AG04450 (cell line): ENCODE data around the gene ZFTA. TPM values are rescaled to one million over a fixed set of nuclear protein-coding genes. Genes with fewer than 3 reads are reported as not detected.

Experiments used
- CTCF ChIA-PET: fragments of 300-600, 350-600 bp; formaldehyde crosslinking; extraction: SDS; loops from one replicate; lab custom pipeline; 2022; ENCODE audit warnings: antibody characterized with exemption, inconsistent platforms; lab: Charles Lee
- POLR2A ChIA-PET: fragments of 350-600 bp; formaldehyde crosslinking; extraction: SDS; loops from one replicate; lab custom pipeline; 2021; ENCODE audit warnings: antibody characterized with exemption, inconsistent platforms; lab: Yijun Ruan, JAX
- DNase-seq: peaks from one replicate; pipeline ENCODE4 v3.0.0-alpha.2; 2011; ENCODE audit warnings: low read depth, low spot score
- H3K27ac ChIP-seq: one replicate; pipeline ENCODE4 v1.5.1; 2012; ENCODE audit warnings: low read depth, low read length, control low read depth
- H3K27me3 ChIP-seq: one replicate; pipeline ENCODE4 v1.6.0; 2012; ENCODE audit warnings: low read length; ENCODE audit not compliant: control insufficient read depth, insufficient read depth
- H3K4me3 ChIP-seq: 2 replicates; pipeline ENCODE4 v1.5.1; 2011; ENCODE audit warnings: mild to moderate bottlenecking, low read depth, low read length, control low read depth
- H3K9me3 ChIP-seq: 2 replicates; pipeline ENCODE4 v1.5.1; 2012; ENCODE audit warnings: low read length; ENCODE audit not compliant: control insufficient read depth, insufficient read depth
- polyA minus RNA-seq: library from RNA; depleted of rRNA, polyadenylated mRNA; stranded (reverse); fragments of >200 nt; gene quantifications from 2 replicates; pipeline ENCODE4 v1.2.3, GENCODE V29; 2011; rRNA and poly(A)+ RNA removed
- polyA plus RNA-seq: library from polyadenylated mRNA; depleted of rRNA; stranded (reverse); fragments of >200 nt; gene quantifications from 2 replicates; pipeline ENCODE4 v1.2.3, GENCODE V29; 2011; rRNA removed
- TF ChIP-seq, protein P1 (sequence below): IDR thresholded peaks from 2 replicates; pipeline ENCODE4 v1.5.1; 2011; ENCODE audit warnings: low read depth, low read length, control low read depth, inconsistent platforms

The ZFTA gene
- polyA plus RNA-seq (8.3 and 8.6 TPM in 2 replicates), polyA minus RNA-seq (7.6 and 8.4 TPM in 2 replicates)

DNA sequence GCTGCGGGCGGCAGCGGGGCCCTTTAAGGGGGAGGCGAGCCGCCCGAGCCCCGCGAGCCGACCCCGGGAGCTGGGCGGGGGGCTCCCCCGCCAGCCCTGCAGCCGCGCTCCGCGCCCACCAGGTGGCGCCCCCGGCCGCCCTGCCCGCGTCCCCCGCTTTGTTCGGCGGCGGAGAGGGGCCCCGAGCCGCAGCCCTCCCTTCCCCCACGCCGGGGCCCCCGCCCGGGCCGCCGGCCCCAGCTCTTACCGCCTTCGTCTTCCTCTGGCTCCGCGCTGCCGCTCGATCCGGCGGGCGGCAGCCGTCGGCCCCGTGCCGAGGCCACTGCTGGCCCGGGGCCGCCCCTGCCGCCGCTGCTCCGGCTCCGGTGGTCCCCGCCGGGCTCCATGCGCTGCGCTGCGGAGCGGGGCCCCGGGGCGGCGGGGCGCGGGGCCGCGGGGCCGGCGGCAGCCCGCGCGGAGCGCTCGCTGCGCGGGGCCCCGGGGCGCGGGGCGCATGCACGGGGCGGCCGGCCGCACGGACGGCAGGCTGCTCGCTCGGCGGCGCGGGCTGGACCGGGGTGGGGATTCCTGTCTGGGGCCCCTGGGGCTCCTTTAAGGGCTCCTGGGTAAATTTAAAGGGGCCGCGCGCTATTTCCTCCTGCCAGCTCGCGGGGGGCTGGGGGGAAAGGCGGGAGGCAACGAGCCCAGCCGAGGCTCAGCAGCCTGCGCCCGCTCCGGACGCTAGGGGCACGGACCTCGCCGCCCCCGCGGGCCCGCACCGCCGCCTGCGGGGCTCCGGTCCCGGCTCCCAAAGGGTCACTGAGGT, at the start of gene ZFTA:
ZFTA (minus strand) TSS at position 539 of the 805 bp plus-strand sequence; CDS start at position 386, 153 bp downstream.
- Histone ChIP-seq H3K9me3 (no peaks in the 10 kb centered on the region), H3K27ac (peak within 1 kb of the TSS; percentile 65), H3K27me3 (no peaks in the 10 kb centered on the region), H3K4me3 (peak within 1 kb of the TSS; percentile 80)
- TF ChIP-seq, protein P1, sequence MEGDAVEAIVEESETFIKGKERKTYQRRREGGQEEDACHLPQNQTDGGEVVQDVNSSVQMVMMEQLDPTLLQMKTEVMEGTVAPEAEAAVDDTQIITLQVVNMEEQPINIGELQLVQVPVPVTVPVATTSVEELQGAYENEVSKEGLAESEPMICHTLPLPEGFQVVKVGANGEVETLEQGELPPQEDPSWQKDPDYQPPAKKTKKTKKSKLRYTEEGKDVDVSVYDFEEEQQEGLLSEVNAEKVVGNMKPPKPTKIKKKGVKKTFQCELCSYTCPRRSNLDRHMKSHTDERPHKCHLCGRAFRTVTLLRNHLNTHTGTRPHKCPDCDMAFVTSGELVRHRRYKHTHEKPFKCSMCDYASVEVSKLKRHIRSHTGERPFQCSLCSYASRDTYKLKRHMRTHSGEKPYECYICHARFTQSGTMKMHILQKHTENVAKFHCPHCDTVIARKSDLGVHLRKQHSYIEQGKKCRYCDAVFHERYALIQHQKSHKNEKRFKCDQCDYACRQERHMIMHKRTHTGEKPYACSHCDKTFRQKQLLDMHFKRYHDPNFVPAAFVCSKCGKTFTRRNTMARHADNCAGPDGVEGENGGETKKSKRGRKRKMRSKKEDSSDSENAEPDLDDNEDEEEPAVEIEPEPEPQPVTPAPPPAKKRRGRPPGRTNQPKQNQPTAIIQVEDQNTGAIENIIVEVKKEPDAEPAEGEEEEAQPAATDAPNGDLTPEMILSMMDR = peak; percentile 41; the same call in 1 of the 2 replicates
- CTCF ChIA-PET = interaction anchor here (0.6 to 1.8 kb wide), 12 partner anchors 30 to 189 kb away, joined by 3 to 11 read pairs (median 4); no protein-coding TSS in a partner anchor
- POLR2A ChIA-PET = interaction anchor here (0.6 to 1.5 kb wide), 5 partner anchors 34 to 147 kb away, joined by 3 to 5 read pairs (median 3); partner anchors contain the start of gene MARK2
- no peak for DNase-seq

DNA sequence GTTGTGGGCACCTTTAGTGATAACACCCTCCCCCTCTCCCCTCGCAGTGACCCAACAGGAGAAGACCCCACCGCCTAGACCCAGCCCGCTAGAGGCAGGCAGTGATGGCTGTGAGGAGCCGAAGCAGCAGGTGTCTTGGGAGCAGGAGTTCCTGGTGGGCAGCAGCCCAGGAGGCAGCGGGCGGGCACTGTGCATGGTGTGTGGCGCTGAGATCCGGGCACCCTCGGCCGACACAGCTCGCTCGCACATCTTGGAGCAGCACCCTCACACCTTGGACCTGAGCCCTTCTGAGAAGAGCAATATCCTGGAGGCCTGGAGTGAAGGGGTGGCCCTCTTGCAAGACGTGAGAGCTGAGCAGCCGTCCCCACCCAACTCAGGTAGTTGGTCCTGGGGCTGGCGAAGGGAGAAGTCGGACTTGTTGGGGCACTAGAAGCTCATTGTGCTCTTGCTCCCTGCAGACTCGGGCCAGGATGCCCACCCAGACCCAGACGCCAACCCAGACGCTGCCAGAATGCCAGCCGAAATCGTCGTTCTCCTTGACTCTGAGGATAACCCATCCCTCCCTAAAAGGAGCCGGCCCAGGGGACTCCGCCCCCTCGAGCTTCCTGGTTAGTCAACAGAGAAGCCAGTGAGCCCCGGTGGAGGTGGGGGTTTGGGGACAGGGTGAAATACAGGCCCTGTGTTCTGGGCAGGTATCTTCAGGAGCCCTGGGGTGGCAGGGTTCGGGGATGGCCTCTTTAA, 49.4 kb upstream of the ZFTA start:
- TF ChIP-seq, protein P1 = no peak
- POLR2A ChIA-PET = no interaction called here
- Histone ChIP-seq H3K27ac (no peak overlapping the region), H3K4me3 (no peak overlapping the region), H3K27me3 (no peaks in the 10 kb centered on the region), H3K9me3 (no peaks in the 10 kb centered on the region; the same call in 1 of the 2 replicates)
- CTCF ChIA-PET = interaction anchor here (2.8 kb wide), 1 partner anchor 19 kb away, joined by 17 read pairs; no protein-coding TSS in a partner anchor
- no peak for DNase-seq

DNA sequence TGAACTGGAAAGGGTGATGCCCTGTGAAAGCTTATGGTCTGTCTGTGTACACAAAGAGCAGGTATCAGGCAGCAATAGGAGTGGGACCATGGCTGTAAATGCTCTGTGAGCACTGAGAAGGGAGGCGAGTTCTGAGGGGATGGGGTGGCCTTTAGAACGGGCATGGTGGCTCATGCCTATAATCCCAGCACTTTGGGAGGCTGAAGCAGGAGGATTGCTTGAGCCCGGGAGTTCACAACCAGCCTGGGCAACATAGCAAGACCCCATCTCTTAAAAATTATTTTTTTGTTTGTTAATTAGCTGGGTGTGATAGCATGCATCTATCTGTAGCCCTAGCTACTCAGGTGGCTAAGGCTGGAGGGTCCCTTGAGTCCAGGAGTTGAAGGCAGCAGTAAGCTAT, 48.2 kb upstream of the ZFTA start:
- DNase-seq = no peak
- TF ChIP-seq, protein P1 = no peak

DNA sequence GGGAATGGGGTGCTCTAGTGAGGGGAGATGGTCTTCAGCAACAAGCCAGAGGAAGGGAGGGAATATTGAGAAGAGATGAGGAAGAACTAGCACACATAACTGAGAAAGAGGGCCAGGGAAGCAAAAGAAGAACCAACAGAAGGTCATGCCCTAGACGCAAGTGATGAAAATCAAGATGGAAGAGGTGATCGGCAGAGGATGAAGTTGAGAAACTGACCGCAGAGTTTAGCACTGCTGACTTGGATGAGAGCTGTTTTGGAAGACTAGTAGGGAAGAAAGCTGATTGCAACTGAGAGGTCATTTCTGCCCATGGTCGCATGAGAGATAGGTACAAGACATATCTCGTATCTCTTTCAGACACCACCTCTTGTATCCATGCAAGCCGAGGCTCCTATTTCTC, 47.6 kb upstream of the ZFTA start:
- POLR2A ChIA-PET = no interaction called here
- CTCF ChIA-PET = no interaction called here
- H3K9me3 ChIP-seq = no peaks in the 10 kb centered on the region; the same call in 1 of the 2 replicates
- H3K4me3 ChIP-seq = no peak overlapping the region
- no peaks in the 10 kb centered on the region for H3K27me3 ChIP-seq
- no peak for DNase-seq
- H3K27ac ChIP-seq = no peak overlapping the region
- TF ChIP-seq, protein P1 = no peak

More for the DNA sequence above, 48.2 kb upstream of the ZFTA start:
- CTCF ChIA-PET = interaction anchor here (2.8 kb wide), 1 partner anchor 20 kb away, joined by 17 read pairs; no protein-coding TSS in a partner anchor
- H3K4me3 ChIP-seq = no peak overlapping the region
- POLR2A ChIA-PET = no interaction called here
- H3K9me3 ChIP-seq = no peaks in the 10 kb centered on the region; the same call in 1 of the 2 replicates
- no peaks in the 10 kb centered on the region for H3K27me3 ChIP-seq
- H3K27ac ChIP-seq = no peak overlapping the region
